HG03565 (cell line): ENCODE data around the gene FAM216A.
"Not testable (repeated sequence)": the region's sequence is repeated elsewhere in the genome, so short reads cannot be mapped to it uniquely, and the experiment has no call there.

Experiments used
- ATAC-seq: cut with Tn5 transposase; IDR thresholded peaks from one replicate; pipeline ENCODE4 v1.9.1; 2021; ENCODE audit warnings: mild to moderate bottlenecking, moderate library complexity; ENCODE audit not compliant: unreplicated experiment

FAM216A gene

DNA sequence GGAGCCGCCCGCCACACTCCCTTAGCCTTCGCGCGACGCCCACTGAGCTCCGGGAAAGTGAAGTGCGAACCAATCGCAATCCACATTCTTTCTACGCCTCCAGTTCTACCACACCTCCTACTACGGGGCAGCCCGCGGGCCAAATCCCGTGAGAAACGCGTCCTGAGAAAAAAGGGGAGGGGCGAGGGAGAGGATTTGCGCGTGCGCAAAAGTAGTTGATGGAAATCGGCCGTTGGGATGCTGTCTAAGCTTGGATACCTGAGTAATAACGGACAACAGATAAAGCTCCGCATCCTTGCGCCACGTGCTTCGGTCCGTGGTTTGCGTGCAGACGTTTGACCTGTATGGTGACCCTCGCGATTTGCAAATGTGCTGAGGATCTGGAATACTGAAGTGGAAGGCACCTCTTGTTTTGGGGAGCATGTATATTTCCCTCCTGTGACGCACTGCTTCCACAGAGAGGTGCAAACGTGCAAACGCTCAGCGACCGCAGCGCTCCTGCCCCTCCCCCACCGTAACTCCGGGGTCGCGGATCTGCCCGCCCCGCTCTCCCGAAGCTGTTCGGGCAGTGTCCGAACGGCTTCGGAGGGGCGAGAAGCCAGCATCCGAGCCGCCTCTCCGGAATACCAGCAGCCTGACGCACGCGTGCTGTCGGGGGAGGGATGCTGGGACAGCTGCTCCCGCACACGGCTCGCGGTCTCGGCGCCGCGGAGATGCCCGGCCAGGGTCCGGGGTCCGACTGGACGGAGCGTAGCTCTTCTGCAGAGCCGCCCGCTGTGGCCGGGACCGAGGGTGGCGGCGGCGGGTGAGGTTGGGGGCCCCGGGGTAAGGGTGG lies at the start of gene FAM216A, which contains the start of gene GPN3:
TSS of gene FAM216A (plus strand) at position 632 of the 835 bp plus-strand sequence. CDS start at position 663, 31 bp downstream.
TSS of gene GPN3 (minus strand) at position 44 of the 835 bp plus-strand sequence. CDS start 54 bp downstream, outside the sequence.
- ATAC-seq, result peak; percentile 71

- ATAC-seq, result not testable (repeated sequence)
Observed at GRCh38 chr12:110420644-110421043, 48.0 kb upstream of the FAM216A start.

GRCh38 chr12:110421159-110421661 lies 47.4 kb upstream of the FAM216A start:
- ATAC-seq, result no peak

GRCh38 chr12:110421701-110422100 lies 46.9 kb upstream of the FAM216A start:
- ATAC-seq, result no peak

DNA sequence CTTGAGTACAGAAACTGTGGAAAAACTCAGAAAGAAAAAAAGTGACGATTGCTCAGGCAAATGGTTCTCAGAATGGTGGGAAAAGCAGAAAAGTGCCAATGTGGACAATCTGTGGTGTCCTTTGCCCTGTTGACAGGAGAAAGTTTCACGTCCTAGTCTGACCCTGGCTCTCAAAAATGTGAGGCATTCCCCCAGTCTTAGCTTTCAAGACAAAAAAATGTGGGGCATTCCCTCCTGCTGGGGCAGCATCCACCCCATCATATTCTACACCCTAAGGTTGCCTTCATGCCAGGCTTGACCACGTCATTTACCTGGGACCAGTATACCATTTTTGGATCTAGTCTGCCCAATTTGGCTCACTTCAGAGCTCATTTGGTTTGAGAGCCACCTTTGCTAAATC lies 44.4 kb upstream of the FAM216A start:
- ATAC-seq, result no peak

DNA sequence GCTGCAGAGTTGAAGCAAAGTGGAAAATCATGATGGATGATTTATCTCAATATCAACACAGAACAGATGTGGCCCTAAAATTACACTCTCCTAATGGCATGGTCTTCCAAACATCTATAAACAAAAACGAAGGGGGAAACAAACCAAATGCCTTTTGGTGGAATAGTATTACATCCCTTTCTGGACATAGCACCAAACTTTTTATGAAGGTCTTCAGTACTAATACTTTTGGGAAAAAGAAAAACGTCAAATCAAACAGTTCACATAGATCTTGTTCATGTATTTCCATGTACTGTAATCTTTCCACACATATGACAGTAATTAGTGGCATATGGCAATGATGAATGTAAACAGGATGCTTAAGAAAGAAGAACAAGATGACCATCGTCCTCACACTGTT lies 42.2 kb upstream of the FAM216A start:
- ATAC-seq, result no peak

DNA sequence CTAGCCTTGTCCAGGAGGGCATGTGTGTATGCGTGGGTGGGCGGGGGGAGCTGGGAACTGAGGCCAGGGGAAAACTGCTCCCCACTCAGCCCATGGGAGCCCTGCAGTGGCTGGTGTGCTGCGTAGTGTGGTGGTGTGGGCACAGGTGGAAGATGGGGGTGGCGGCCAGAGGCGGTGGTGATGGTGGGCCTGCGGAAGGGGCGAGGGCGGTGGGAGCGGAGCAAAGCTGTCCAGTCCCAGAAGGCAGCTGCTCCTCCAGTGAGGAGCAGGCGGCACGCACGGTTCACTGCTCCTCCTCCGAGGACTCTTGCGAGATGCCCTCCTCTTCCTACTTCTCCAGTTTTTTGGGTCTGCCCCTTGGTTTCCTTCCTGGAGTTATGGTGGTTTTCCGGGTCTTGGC lies 39.0 kb upstream of the FAM216A start:
- ATAC-seq, result not testable (repeated sequence)

- ATAC-seq, result no peak
Observed at GRCh38 chr12:110431957-110432587, 36.6 kb upstream of the FAM216A start.

- ATAC-seq, result no peak
Observed at GRCh38 chr12:110436231-110436630, 32.4 kb upstream of the FAM216A start.

DNA sequence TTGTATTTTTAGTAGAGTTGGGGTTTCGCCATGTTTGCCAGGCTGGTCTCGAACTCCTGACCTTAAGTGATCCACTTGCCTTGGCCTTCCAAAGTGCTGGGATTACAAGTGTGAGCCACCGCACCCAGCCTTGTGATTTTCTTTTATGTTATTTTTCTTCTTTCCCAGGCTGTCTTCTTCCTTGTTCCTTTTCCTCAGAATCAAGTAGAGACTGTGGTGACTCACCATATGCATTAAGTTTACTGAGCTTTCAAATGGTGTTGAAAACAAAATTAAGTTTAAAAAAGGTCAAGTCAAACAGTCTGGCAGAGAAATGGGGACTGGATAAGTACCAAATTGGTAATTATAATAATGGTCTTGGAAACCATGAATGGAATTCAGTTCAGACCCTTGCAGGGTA lies 24.2 kb upstream of the FAM216A start:
- no peak for ATAC-seq

GRCh38 chr12:110449799-110450497 lies 18.7 kb upstream of the FAM216A start, which contains the start of gene ARPC3:
ARPC3 (minus strand) TSS chr12:110450337; CDS start chr12:110450260, 77 bp downstream.
- peak; percentile 89 for ATAC-seq

DNA sequence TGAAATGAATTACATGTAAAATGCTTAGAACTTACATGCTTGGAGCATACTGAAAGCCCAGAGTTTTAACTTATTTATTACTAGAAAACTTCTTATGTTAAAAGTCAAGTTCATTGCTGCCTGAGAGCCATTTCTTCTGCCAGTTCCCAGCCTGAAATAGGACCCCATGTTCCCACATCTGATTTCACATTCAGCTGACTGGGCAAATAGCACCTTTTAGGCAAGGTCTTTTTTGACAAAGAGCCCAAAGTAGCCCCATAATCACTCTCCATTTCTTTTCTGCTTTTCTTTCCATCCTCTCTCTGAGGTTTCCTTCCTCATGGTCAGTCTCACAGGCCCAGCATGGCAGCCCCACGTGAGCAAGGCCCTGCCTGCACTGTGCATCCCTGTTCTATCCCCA lies 17.4 kb upstream of the FAM216A start:
- no peak for ATAC-seq

- ATAC-seq, result no peak
Observed at GRCh38 chr12:110453569-110454296, 14.9 kb upstream of the FAM216A start.

- ATAC-seq, result no peak
Observed at GRCh38 chr12:110458756-110459155, 9.9 kb upstream of the FAM216A start.

- not testable (repeated sequence) for ATAC-seq
Observed at GRCh38 chr12:110461189-110461588, 7.5 kb upstream of the FAM216A start.

DNA sequence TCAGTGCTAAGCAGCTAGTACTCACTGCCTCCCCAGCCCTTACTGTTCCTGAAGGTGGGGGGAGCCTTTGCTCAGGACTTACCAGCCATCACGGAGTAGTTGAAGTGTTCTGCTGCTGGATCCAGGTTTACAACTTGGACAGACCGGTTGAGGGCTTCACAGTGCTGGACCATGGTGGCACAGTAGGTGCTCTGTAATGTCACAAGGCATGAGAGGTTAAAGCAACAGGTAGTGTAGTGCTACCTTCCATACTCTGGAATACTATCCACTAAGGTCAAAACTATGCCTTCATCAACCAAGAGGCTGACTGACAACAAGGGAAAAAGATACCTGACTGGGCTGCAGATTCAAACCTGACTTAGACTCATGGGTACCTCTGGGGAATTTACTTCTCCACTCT lies 3.6 kb upstream of the FAM216A start:
- ATAC-seq, result no peak

- not testable (repeated sequence) for ATAC-seq
Observed at GRCh38 chr12:110465765-110466164, 2.9 kb upstream of the FAM216A start.

GRCh38 chr12:110466791-110467190 lies 1.9 kb upstream of the FAM216A start:
- ATAC-seq, result no peak

- no peak for ATAC-seq
Observed at GRCh38 chr12:110467847-110468213, 815 bp upstream of the FAM216A start.

DNA sequence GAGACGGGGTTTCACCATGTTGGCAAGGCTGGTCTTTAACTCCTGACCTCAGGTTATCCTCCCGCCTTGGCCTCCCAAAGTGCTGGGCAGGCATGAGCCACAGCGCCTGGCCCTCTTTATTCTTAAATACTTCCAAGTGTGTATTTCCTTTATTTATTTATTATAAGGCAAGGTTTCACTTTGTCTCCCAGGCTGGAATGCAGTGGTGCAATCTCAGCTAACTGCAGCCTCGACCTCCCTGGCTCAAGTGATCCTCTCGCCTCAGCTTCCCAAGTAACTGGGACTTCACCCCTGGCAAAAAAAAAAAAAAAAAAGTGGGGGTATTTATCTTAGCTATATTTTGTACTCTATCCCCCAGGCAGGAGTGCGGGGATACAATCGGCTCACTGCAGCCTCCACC lies 6.8 kb downstream of the FAM216A start:
- ATAC-seq, result no peak
